WTC11 (cell line): ENCODE data around the gene CDK3. TPM values are rescaled to one million over a fixed set of nuclear protein-coding genes. Genes with fewer than 3 reads are reported as not detected.
A peak's percentile ranks its signal among the peaks of the same experiment; 100 is the strongest.

Source experiments
- ATAC-seq: fragments of 200-7000 bp; cut with Tn5 transposase; 2 replicates; pipeline ENCODE4 v1.10.0; 2021; ENCODE audit warnings: mild to moderate bottlenecking, moderate library complexity
- CTCF ChIA-PET: fragments of 300-600 bp; sonication (Branson Sonifier 250); formaldehyde crosslinking; loops from one replicate; lab custom pipeline; 2021; ENCODE audit warnings: antibody characterized with exemption; lab: Charles Lee
- POLR2A ChIA-PET: fragments of 350-600 bp; sonication (Branson Sonifier 250); formaldehyde crosslinking; loops from one replicate; lab custom pipeline; 2021; ENCODE audit warnings: antibody characterized with exemption; lab: Charles Lee
- DNase-seq: peaks from one replicate; pipeline ENCODE4 v3.0.0; 2021; ENCODE audit warnings: low spot score
- H3K27ac Mint-ChIP-seq: 2 replicates; pipeline ENCODE4 v1.8.0; 2021; ENCODE audit warnings: mixed read lengths
- H3K27me3 Mint-ChIP-seq: 2 replicates; pipeline ENCODE4 v1.8.0; 2021; ENCODE audit warnings: low read depth, mild to moderate bottlenecking, moderate library complexity, mixed read lengths
- H3K36me3 Mint-ChIP-seq: 2 replicates; pipeline ENCODE4 v1.8.0; 2021; ENCODE audit warnings: mixed read lengths
- H3K4me1 Mint-ChIP-seq: 2 replicates; pipeline ENCODE4 v1.8.0; 2022; ENCODE audit warnings: mixed read lengths
- H3K4me3 Mint-ChIP-seq: 2 replicates; pipeline ENCODE4 v1.8.0; 2021; ENCODE audit warnings: mild to moderate bottlenecking, moderate library complexity, mixed read lengths
- H3K9me3 Mint-ChIP-seq: 2 replicates; pipeline ENCODE4 v1.8.0; 2021; ENCODE audit warnings: mixed read lengths
- ATF2 ChIP-seq: sonication (generic); formaldehyde crosslinking; IDR thresholded peaks from 2 replicates; pipeline ENCODE4 v1.8.1; 2022; ENCODE audit warnings: low read depth, missing genetic modification reagents, borderline replicate concordance
- CBFB ChIP-seq: sonication (generic); formaldehyde crosslinking; IDR thresholded peaks from 2 replicates; pipeline ENCODE4 v1.8.1; 2022; ENCODE audit warnings: mild to moderate bottlenecking, low read depth, missing genetic modification reagents
- CDX4 ChIP-seq: fragments of 250-450 bp; sonication (Bioruptor Pico); IDR thresholded peaks from 2 replicates; pipeline ENCODE4 v1.9.0; 2021; ENCODE audit warnings: moderate library complexity, mild to moderate bottlenecking, inconsistent platforms, borderline replicate concordance
- CREM ChIP-seq: sonication (generic); formaldehyde crosslinking; IDR thresholded peaks from 2 replicates; pipeline ENCODE4 v1.8.1; 2022; ENCODE audit warnings: mild to moderate bottlenecking, missing genetic modification reagents, moderate library complexity
- ELF4 ChIP-seq: sonication (generic); formaldehyde crosslinking; IDR thresholded peaks from 2 replicates; pipeline ENCODE4 v1.8.1; 2022; ENCODE audit warnings: low read depth, mild to moderate bottlenecking, moderate library complexity, missing genetic modification reagents
- ERG ChIP-seq: fragments of 250-450 bp; sonication (Bioruptor Pico); IDR thresholded peaks from 2 replicates; pipeline ENCODE4 v1.8.0; 2021; ENCODE audit warnings: mild to moderate bottlenecking
- ESRRA ChIP-seq: sonication (generic); formaldehyde crosslinking; IDR thresholded peaks from 2 replicates; pipeline ENCODE4 v1.8.1; 2022; ENCODE audit warnings: mild to moderate bottlenecking, missing genetic modification reagents, borderline replicate concordance
- FOXP1 ChIP-seq: sonication (generic); formaldehyde crosslinking; IDR thresholded peaks from 2 replicates; pipeline ENCODE4 v1.8.0; 2022; ENCODE audit warnings: missing genetic modification reagents, mild to moderate bottlenecking, moderate library complexity, borderline replicate concordance
- GABPB1 ChIP-seq: sonication (generic); formaldehyde crosslinking; IDR thresholded peaks from 2 replicates; pipeline ENCODE4 v1.8.1; 2023; ENCODE audit warnings: mild to moderate bottlenecking, missing genetic modification reagents
- GTF2I ChIP-seq: fragments of 250-450 bp; sonication (Bioruptor Pico); conservative IDR thresholded peaks from 2 replicates; pipeline ENCODE4 v1.4.0; 2021; ENCODE audit warnings: mild to moderate bottlenecking
- JAZF1 ChIP-seq: fragments of 250-450 bp; sonication (Bioruptor Pico); IDR thresholded peaks from 2 replicates; pipeline ENCODE4 v1.9.0; 2021; ENCODE audit warnings: moderate library complexity, mild to moderate bottlenecking, inconsistent platforms
- NFATC4 ChIP-seq: fragments of 250-450 bp; sonication (Bioruptor Pico); IDR thresholded peaks from 2 replicates; pipeline ENCODE4 v1.9.0; 2021; ENCODE audit warnings: mild to moderate bottlenecking
- PREB ChIP-seq: sonication (generic); formaldehyde crosslinking; IDR thresholded peaks from 2 replicates; pipeline ENCODE4 v1.8.1; 2022; ENCODE audit warnings: mild to moderate bottlenecking, missing genetic modification reagents, moderate library complexity, borderline replicate concordance
- PRRX2 ChIP-seq: fragments of 250-450 bp; sonication (Bioruptor Pico); IDR thresholded peaks from 2 replicates; pipeline ENCODE4 v1.8.0; 2021; ENCODE audit warnings: mild to moderate bottlenecking
- RELA ChIP-seq: sonication (generic); formaldehyde crosslinking; IDR thresholded peaks from 2 replicates; pipeline ENCODE4 v1.8.1; 2022; ENCODE audit warnings: missing genetic modification reagents, mild to moderate bottlenecking, borderline replicate concordance
- RORB ChIP-seq: fragments of 250-450 bp; sonication (Bioruptor Pico); IDR thresholded peaks from 2 replicates; pipeline ENCODE4 v1.9.0; 2021; ENCODE audit warnings: mild to moderate bottlenecking
- SMAD4 ChIP-seq: sonication (generic); formaldehyde crosslinking; IDR thresholded peaks from 2 replicates; pipeline ENCODE4 v1.8.0; 2022; ENCODE audit warnings: mild to moderate bottlenecking, missing genetic modification reagents
- USF1 ChIP-seq: sonication (generic); formaldehyde crosslinking; IDR thresholded peaks from 2 replicates; pipeline ENCODE4 v1.8.0; 2022; ENCODE audit warnings: mild to moderate bottlenecking, missing genetic modification reagents
- USF2 ChIP-seq: sonication (generic); formaldehyde crosslinking; IDR thresholded peaks from 2 replicates; pipeline ENCODE4 v1.8.1; 2023; ENCODE audit warnings: mild to moderate bottlenecking, missing genetic modification reagents, moderate library complexity
- ZMAT4 ChIP-seq: fragments of 250-450 bp; sonication (Bioruptor Pico); IDR thresholded peaks from 2 replicates; pipeline ENCODE4 v1.9.0; 2021; ENCODE audit warnings: mild to moderate bottlenecking
- ZNF425 ChIP-seq: fragments of 250-450 bp; sonication (Bioruptor Pico); conservative IDR thresholded peaks from 2 replicates; pipeline ENCODE4 v1.9.0; 2021; ENCODE audit warnings: mild to moderate bottlenecking
- total RNA-seq: library from RNA; stranded (reverse); gene quantifications from 3 replicates; pipeline ENCODE4 v1.2.3, GENCODE V29; 2021

Gene CDK3
- total RNA-seq, 1 experiment from 2014 or later = 9.5 TPM

- TF ChIP-seq ZNF425 (CRISPR knock-in tag) (no peak), CREM (CRISPR knock-in tag) (no peak), GTF2I (CRISPR knock-in tag) (no peak), USF2 (CRISPR knock-in tag) (no peak), NFATC4 (no peak)
These were observed 5.2 kb upstream of the CDK3 start (continued) for GRCh38 chr17:75995385-75995925.

GRCh38 chr17:75996665-75997590, 3.7 kb upstream of the CDK3 start:
- H3K9me3 Mint-ChIP-seq = no peaks in the 10 kb centered on the region
- no peaks in the 10 kb centered on the region for H3K27me3 Mint-ChIP-seq
- H3K36me3 Mint-ChIP-seq = peaks cover 10% of the 10 kb centered on the region
- ChIA-PET POLR2A (no interaction called here), CTCF (interaction anchor here (0.5 to 6.0 kb wide), 10 partner anchors 9 to 343 kb away, joined by 3 to 112 read pairs (median 5); partner anchors contain the start of gene MRPL38)
- ATAC-seq (no peak), DNase-seq (no peak)
- H3K4me3 Mint-ChIP-seq = no peak overlapping the region
- H3K4me1 Mint-ChIP-seq = peaks cover 14% of the 10 kb centered on the region
- H3K27ac Mint-ChIP-seq = peak overlapping the region; percentile 76
- TF ChIP-seq RORB (CRISPR knock-in tag) = no peak
- TF ChIP-seq SMAD4 (CRISPR knock-in tag) = no peak
- no peak for TF ChIP-seq CDX4 (CRISPR knock-in tag)
- TF ChIP-seq CBFB = no peak
- TF ChIP-seq GABPB1 (CRISPR knock-in tag) = peak; percentile 42; the same call in 1 of the 2 replicates

GRCh38 chr17:75998327-75998795, 2.3 kb upstream of the CDK3 start:
- ATAC-seq (no peak), DNase-seq (no peak)
- Mint-ChIP-seq H3K4me1 (peaks cover 14% of the 10 kb centered on the region), H3K27me3 (no peaks in the 10 kb centered on the region), H3K4me3 (no peak overlapping the region), H3K36me3 (peaks cover 1% of the 10 kb centered on the region), H3K9me3 (no peaks in the 10 kb centered on the region), H3K27ac (no peak overlapping the region; the same call in 1 of the 2 replicates)
- CTCF ChIA-PET = interaction anchor here (0.7 to 6.0 kb wide), 7 partner anchors 13 to 281 kb away, joined by 3 to 112 read pairs (median 4); partner anchors contain the start of genes MRPL38 and SRP68
- POLR2A ChIA-PET = no interaction called here
- TF ChIP-seq ERG (CRISPR knock-in tag) (no peak), FOXP1 (CRISPR knock-in tag) (no peak), ZMAT4 (CRISPR knock-in tag) (no peak), ELF4 (no peak), JAZF1 (CRISPR knock-in tag) (no peak), PRRX2 (CRISPR knock-in tag) (no peak), ATF2 (CRISPR knock-in tag) (no peak), USF1 (CRISPR knock-in tag) (no peak), PREB (CRISPR knock-in tag) (no peak), RELA (CRISPR knock-in tag) (no peak), ESRRA (CRISPR knock-in tag) (no peak)
